ENCODE results near the gene PLA2G1B. TPM values are rescaled to one million over a fixed set of nuclear protein-coding genes. Genes with fewer than 3 reads are reported as not detected.

PLA2G1B gene
- polyA plus RNA-seq, 1 donor (not counting 4 experiments of a cell fraction or from before 2014, with no cell fraction given): not detected

DNA sequence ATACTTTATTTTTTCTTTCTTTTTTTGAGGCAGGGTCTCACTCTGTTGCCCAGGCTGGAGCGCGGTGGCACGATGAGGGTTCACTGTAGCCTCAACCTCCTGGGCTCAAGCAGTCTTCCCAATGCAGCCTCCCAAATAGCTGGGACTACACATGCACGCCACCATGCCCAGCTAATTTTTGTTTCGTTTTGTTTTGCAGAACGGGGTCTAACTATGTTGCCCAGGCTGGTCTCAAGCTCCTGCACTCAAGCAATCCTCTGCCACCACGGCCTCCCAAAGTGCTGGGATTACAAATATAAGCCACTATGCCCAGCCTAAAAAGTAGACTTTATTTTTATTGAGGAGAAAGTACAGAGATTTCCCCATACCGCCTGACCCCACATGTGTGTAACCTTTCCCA, 46.1 kb upstream of the PLA2G1B start:
- dilution Hi-C loops (cut with MboI; ENCODE audit: extremely low pct_ligation_motif_present, low sequenced_read_pairs): no loop called here
- no peak for FAIRE-seq

DNA sequence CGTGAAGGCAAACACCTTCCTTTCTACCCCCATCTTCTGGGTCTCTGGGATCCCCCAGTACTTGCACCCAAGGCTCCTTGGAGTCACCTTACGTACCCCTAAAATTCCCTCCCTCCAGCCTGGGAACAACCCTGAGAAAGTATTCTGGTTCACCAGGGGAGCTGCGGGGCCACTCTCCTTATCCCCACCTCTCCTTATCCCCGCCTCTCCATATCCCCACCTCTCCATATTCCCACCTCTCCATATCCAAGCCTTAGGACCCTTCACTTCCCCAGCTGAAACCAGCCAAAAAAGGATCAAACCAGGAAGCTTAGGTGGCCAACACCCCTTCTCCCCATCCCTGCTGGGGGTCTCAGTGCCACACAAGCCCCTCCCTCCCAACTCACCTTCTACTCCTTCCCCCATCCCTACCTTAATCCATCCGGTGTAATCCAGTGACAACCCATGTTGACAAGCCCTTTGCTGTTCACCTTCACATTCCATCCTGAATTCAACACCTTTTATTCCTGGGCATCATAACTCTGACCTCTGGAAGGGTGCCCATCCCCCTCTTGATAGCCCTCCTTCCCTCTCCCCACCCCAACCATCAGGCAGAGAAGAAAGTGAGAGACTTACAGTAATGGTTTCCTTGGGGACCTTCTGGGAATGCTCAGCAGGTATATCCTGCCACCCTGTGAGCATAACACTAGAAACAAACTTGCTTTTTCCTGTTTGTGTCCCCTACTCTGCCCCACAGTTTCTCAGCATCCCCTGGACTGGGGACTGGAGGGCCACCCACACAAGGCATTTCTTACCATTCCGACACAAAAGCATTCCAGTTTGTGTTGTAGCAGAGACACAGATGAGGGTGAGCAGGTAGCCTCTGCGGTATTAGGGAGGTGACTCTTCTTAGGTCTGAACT, 43.0 kb upstream of the PLA2G1B start:
- peaks cover 3% of the 10 kb centered on the region for H3K4me1 ChIP-seq (ENCODE audit: control insufficient read depth, extremely low read depth, insufficient read depth, low read length)
- TF ChIP-seq, protein P1, sequence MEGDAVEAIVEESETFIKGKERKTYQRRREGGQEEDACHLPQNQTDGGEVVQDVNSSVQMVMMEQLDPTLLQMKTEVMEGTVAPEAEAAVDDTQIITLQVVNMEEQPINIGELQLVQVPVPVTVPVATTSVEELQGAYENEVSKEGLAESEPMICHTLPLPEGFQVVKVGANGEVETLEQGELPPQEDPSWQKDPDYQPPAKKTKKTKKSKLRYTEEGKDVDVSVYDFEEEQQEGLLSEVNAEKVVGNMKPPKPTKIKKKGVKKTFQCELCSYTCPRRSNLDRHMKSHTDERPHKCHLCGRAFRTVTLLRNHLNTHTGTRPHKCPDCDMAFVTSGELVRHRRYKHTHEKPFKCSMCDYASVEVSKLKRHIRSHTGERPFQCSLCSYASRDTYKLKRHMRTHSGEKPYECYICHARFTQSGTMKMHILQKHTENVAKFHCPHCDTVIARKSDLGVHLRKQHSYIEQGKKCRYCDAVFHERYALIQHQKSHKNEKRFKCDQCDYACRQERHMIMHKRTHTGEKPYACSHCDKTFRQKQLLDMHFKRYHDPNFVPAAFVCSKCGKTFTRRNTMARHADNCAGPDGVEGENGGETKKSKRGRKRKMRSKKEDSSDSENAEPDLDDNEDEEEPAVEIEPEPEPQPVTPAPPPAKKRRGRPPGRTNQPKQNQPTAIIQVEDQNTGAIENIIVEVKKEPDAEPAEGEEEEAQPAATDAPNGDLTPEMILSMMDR (optimal IDR thresholded peaks at IDR 0.05 in 1 of 3, IDR thresholded peaks at IDR 0.05 in 1 of 3, conservative IDR thresholded peaks at IDR 0.05 in 1 of 3; ENCODE audit: extremely low read depth in 1 of 3, insufficient read depth in 2 of 3, low read length in 3 of 3): no peak
- H2AFZ ChIP-seq (ENCODE audit: control insufficient read depth, low read length): no peak overlapping the region
- no peak overlapping the region for H3K27ac ChIP-seq (ENCODE audit: control insufficient read depth, insufficient read depth, low read length)
- dilution Hi-C loops (cut with MboI; ENCODE audit: extremely low pct_ligation_motif_present, low sequenced_read_pairs): no loop called here
- peaks cover 65% of the 10 kb centered on the region for H3K27me3 ChIP-seq (ENCODE audit: control insufficient read depth, extremely low read depth, insufficient read depth, low read length)
- no peaks in the 10 kb centered on the region for H3K79me2 ChIP-seq (ENCODE audit: control insufficient read depth, insufficient read depth, low read length)
- no peak overlapping the region for H3K4me2 ChIP-seq (ENCODE audit: control insufficient read depth, extremely low read depth, insufficient read depth, low read depth, low read length)
- no peak for FAIRE-seq
- H3K4me3 ChIP-seq (ENCODE audit: control insufficient read depth in 2 of 3, extremely low read depth in 1 of 3, insufficient read depth in 2 of 3, low read depth in 1 of 3, low read length in 3 of 3): no peak overlapping the region
- H3K9me3 ChIP-seq (ENCODE audit: control insufficient read depth, low read depth, low read length): no peaks in the 10 kb centered on the region
- H4K20me1 ChIP-seq (ENCODE audit: control insufficient read depth, extremely low read depth, insufficient read depth, low read length): no peaks in the 10 kb centered on the region
- no peak overlapping the region for H3K9ac ChIP-seq (ENCODE audit: control insufficient read depth, extremely low read depth, insufficient read depth, low read length)
- no peaks in the 10 kb centered on the region for H3K36me3 ChIP-seq (ENCODE audit: control insufficient read depth in 2 of 2, extremely low read depth in 1 of 2, insufficient read depth in 2 of 2, low read length in 2 of 2)
- no peaks in the 10 kb centered on the region for H3K9me1 ChIP-seq (ENCODE audit: control insufficient read depth, extremely low read depth, insufficient read depth, low read length)
- no peak for DNase-seq (ENCODE audit: low read depth, low spot score)

More for the DNA sequence above, 46.1 kb upstream of the PLA2G1B start:
- H4K20me1 ChIP-seq (ENCODE audit: control insufficient read depth, extremely low read depth, insufficient read depth, low read length): no peaks in the 10 kb centered on the region
- H2AFZ ChIP-seq (ENCODE audit: control insufficient read depth, low read length): no peak overlapping the region
- H3K36me3 ChIP-seq (ENCODE audit: control insufficient read depth in 2 of 2, extremely low read depth in 1 of 2, insufficient read depth in 2 of 2, low read length in 2 of 2): no peaks in the 10 kb centered on the region
- TF ChIP-seq EZH2 (IDR thresholded peaks at IDR 0.05; ENCODE audit: low read length): no peak
- TF ChIP-seq, protein P1 (optimal IDR thresholded peaks at IDR 0.05 in 1 of 3, IDR thresholded peaks at IDR 0.05 in 1 of 3, conservative IDR thresholded peaks at IDR 0.05 in 1 of 3; ENCODE audit: extremely low read depth in 1 of 3, insufficient read depth in 2 of 3, low read length in 3 of 3): no peak
- peaks cover 3% of the 10 kb centered on the region for H3K4me1 ChIP-seq (ENCODE audit: control insufficient read depth, extremely low read depth, insufficient read depth, low read length)
- H3K9me3 ChIP-seq (ENCODE audit: control insufficient read depth, low read depth, low read length): no peaks in the 10 kb centered on the region
- H3K4me3 ChIP-seq (ENCODE audit: control insufficient read depth in 2 of 3, extremely low read depth in 1 of 3, insufficient read depth in 2 of 3, low read depth in 1 of 3, low read length in 3 of 3): no peak overlapping the region
- H3K9me1 ChIP-seq (ENCODE audit: control insufficient read depth, extremely low read depth, insufficient read depth, low read length): no peaks in the 10 kb centered on the region
- no peak overlapping the region for H3K27ac ChIP-seq (ENCODE audit: control insufficient read depth, insufficient read depth, low read length)
- no peak overlapping the region for H3K4me2 ChIP-seq (ENCODE audit: control insufficient read depth, extremely low read depth, insufficient read depth, low read depth, low read length)
- H3K79me2 ChIP-seq (ENCODE audit: control insufficient read depth, insufficient read depth, low read length): no peaks in the 10 kb centered on the region
- no peak for DNase-seq (ENCODE audit: low read depth, low spot score)
- H3K9ac ChIP-seq (ENCODE audit: control insufficient read depth, extremely low read depth, insufficient read depth, low read length): no peak overlapping the region
- peaks cover 40% of the 10 kb centered on the region for H3K27me3 ChIP-seq (ENCODE audit: control insufficient read depth, extremely low read depth, insufficient read depth, low read length)
